ENCODE results near the gene SNAI3.

DNA sequence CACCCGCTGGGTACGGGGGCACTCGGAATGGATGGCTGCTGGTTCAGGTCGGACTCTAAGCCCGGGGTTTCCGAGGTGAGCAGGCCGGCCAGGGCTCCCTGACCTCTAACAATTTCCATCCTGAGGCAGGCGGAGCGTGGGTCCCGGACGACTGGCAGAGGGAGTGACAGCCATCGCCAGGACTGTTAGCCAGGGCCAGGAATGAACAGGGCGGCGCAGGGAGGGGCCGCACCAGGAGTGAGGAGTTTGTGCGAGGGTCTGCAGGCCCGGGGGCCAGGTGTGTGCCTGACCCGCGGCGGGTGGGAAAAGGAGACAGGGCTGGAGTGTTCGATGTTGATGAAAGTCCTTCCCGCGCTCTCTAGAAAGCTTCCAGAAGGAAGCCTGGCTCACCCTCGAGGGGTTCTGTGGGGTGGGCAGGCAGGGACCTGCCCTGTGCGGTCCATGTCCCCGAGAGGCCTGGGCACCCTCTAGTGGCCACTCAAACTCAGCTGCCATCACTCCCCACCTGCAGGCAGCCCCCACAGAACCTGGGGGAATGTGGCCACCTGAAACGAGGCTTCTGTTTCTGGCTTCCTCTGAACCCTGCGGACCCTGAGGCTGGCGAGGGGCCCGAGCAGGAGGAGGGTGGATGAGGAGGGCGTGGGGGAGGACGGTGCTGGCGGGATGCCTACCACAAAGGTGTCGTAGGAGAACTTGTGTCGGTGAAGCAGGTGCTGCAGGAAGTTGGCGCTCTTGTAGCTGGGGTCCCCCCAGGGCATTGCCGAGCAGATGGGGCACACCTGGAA lies 11.7 kb upstream of the SNAI3 start:
- no peak for TF ChIP-seq CTCF (IDR thresholded peaks at IDR 0.05)
- TF ChIP-seq EZH2 (IDR thresholded peaks at IDR 0.05; ENCODE audit: borderline replicate concordance, insufficient read depth, low read depth, low read length, poor library complexity, severe bottlenecking), result no peak

Measured in B cell (primary cell).